Mesodermal cell (in vitro differentiated cells): ENCODE measurements around the gene CAPN6.

Experiments used
- H3K27ac ChIP-seq: 2 replicates; pipeline ENCODE4 v1.7.0; 2013; ENCODE audit warnings: mild to moderate bottlenecking, low read depth, low read length, moderate library complexity; ENCODE audit not compliant: severe bottlenecking
- H3K36me3 ChIP-seq: 2 replicates; pipeline ENCODE4 v1.7.1; 2013; ENCODE audit warnings: mild to moderate bottlenecking, low read length, moderate library complexity; ENCODE audit not compliant: control insufficient read depth, insufficient read depth
- H3K4me1 ChIP-seq: one replicate; pipeline ENCODE4 v1.7.1; 2013; ENCODE audit warnings: mild to moderate bottlenecking, low read length; ENCODE audit not compliant: insufficient read depth, control insufficient read depth, poor library complexity, severe bottlenecking
- H3K4me3 ChIP-seq: 2 replicates; pipeline ENCODE4 v1.7.0; 2013; ENCODE audit warnings: low read length, control low read depth, mild to moderate bottlenecking; ENCODE audit not compliant: insufficient read depth, poor library complexity, severe bottlenecking; ENCODE audit errors: extremely low read depth
- H3K9me3 ChIP-seq: 2 replicates; pipeline ENCODE4 v1.7.1; 2013; ENCODE audit warnings: mild to moderate bottlenecking, low read length, moderate library complexity; ENCODE audit not compliant: control insufficient read depth
- WGBS, 2 experiments: methylation state at CpG; one replicate each; pipeline ENCODE4 v1.1.5; 2013; ENCODE audit warnings: missing lambda C conversion rate in 2 of 2; ENCODE audit not compliant: insufficient coverage in 2 of 2; 5-methylcytosine and 5-hydroxymethylcytosine counted together

CAPN6 gene

DNA sequence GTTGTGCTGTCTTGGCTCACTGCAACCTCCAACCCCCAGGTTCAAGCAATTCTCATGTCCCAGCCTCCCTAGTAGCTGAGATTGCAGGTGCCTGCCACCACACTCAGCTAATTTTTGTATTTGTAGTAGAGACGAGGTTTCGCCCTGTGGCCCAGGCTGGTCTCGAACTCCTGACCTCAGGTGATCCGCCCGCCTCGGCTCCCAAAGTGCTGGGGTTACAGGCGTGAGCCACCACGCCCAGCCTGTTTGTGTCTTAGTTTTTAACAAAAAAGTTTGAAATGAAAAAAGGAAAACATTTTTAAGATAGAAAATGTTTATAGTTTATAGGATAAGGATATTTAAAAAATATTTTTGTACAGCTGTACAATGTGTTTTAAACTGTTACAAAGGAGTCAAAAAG lies 62.4 kb downstream of the CAPN6 start:
- H3K27ac ChIP-seq, result no peak overlapping the region
- H3K36me3 ChIP-seq, result no peaks in the 10 kb centered on the region
- no peaks in the 10 kb centered on the region for H3K9me3 ChIP-seq
- H3K4me1 ChIP-seq, result no peaks in the 10 kb centered on the region
- no CpG with 5 or more reads among the region's 8 CpGs for WGBS, 2 experiments
- H3K4me3 ChIP-seq, result no peak overlapping the region

DNA sequence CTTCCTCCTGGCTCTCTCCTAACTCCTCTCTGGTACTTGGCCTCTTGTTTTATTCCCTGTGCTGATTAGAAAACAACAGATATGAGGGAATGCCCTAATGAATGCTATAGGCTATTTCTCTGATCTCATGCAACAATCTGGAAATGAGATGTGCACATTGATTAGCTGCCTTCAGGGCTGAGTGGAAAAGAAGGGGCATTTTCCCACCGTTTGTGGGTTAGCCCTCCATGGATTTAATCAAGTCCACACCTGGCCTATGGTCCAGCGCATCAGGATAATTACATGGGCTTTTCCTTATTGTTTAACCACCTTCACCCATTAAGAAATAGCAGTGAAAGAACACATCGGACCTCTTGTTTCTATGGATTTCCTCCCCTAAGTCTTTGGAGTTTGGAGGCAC lies 70.0 kb downstream of the CAPN6 start:
- no peaks in the 10 kb centered on the region for H3K4me1 ChIP-seq
- H3K36me3 ChIP-seq, result no peaks in the 10 kb centered on the region
- no peak overlapping the region for H3K27ac ChIP-seq
- 80 to 100% methylated on average over 1 to 2 of the region's 3 CpGs for WGBS, 2 experiments
- H3K4me3 ChIP-seq, result no peak overlapping the region
- no peaks in the 10 kb centered on the region for H3K9me3 ChIP-seq

DNA sequence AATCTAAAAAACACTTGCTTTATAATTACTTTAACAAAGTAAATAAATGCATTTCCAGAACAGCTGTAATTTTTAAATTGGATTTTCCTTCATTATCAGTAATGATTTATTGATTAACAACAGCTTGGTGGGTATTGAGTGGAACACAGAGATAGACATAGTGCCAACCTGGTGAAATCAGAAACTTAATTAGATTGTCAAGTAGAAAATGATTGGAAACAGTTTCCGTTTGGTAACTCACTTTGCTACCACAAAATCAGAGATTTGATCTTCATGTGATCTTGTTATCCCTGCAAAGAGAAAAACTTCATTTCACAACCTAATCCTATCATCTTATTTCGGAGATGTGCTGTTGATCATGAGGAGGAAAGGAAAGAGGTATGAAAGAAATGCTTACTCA lies 70.8 kb downstream of the CAPN6 start:
- Histone ChIP-seq H3K4me1 (no peaks in the 10 kb centered on the region), H3K27ac (no peak overlapping the region), H3K36me3 (no peaks in the 10 kb centered on the region), H3K9me3 (no peaks in the 10 kb centered on the region), H3K4me3 (no peak overlapping the region)
- no CpG with 5 or more reads among the region's 2 CpGs for WGBS, 2 experiments
